Thyroid gland (tissue), 4 donors: ENCODE results near the gene NMRK2. TPM values are rescaled to one million over a fixed set of nuclear protein-coding genes. Genes with fewer than 3 reads are reported as not detected.

ENCODE experiments used
- DNase-seq, 2 donors: peaks; one replicate each; pipeline ENCODE4 v3.0.0-alpha.2; 2019
- H3K27ac ChIP-seq, 3 donors: fragments of 200-600 bp; sonication (generic); 1 replicate in 2 of 3; 2 replicates in 1 of 3; pipeline ENCODE4 v1.5.1; 2016 to 2019; ENCODE audit warnings: mild to moderate bottlenecking in 1 of 3, moderate library complexity in 1 of 3
- H3K27me3 ChIP-seq: fragments of 200-600 bp; sonication (generic); one replicate; pipeline ENCODE4 v1.5.1; 2019
- H3K36me3 ChIP-seq, 2 donors: fragments of 200-600 bp; sonication (generic); one replicate each; pipeline ENCODE4 v1.5.1; 2016 to 2019
- H3K4me1 ChIP-seq, 2 donors: fragments of 200-600 bp; sonication (generic); one replicate each; pipeline ENCODE4 v1.5.1; 2017 to 2019
- H3K4me3 ChIP-seq, 3 donors: fragments of 200-600 bp; sonication (generic); replicated peaks in 1 of 3; 1 replicate in 2 of 3; 2 replicates in 1 of 3; pipeline ENCODE4 v1.5.1; 2016; ENCODE audit warnings: mild to moderate bottlenecking in 1 of 3
- H3K9me3 ChIP-seq: fragments of 200-600 bp; sonication (generic); one replicate; pipeline ENCODE4 v1.5.1; 2017
- POLR2A ChIP-seq, 2 donors: fragments of 450-650 bp; IDR thresholded peaks; one replicate each; pipeline ENCODE4 v1.6.1; 2017; ENCODE audit warnings: antibody characterized with exemption in 2 of 2, mild to moderate bottlenecking in 2 of 2, moderate library complexity in 1 of 2
- WGBS, 2 donors: methylation state at CpG; one replicate each; pipeline ENCODE4 v1.1.5; 2017; 5-methylcytosine and 5-hydroxymethylcytosine counted together
- intact Hi-C: fragments of 100-400 bp; cut with DNase I; formaldehyde crosslinking; loops from one replicate; pipeline ENCODE4 v1.15.1; 2023
- total RNA-seq, 4 donors: library from RNA; depleted of rRNA; stranded (reverse); fragments of >200 nt; gene quantifications; one replicate each; pipeline ENCODE4 v1.2.3, GENCODE V29; 2016
- TF ChIP-seq, protein P1 (sequence below), 6 experiments: fragments of 200-600 bp in 3 of 6; fragments of 450-650 bp in 3 of 6; sonication (generic) in 3 of 6; IDR thresholded peaks; one replicate each; pipeline ENCODE4 v1.5.1; 2016 to 2019; ENCODE audit warnings: antibody characterized with exemption in 6 of 6, mild to moderate bottlenecking in 2 of 6, inconsistent platforms in 1 of 6, moderate library complexity in 1 of 6

Gene NMRK2
- total RNA-seq, 4 donors from 2014 or later, result not detected

DNA sequence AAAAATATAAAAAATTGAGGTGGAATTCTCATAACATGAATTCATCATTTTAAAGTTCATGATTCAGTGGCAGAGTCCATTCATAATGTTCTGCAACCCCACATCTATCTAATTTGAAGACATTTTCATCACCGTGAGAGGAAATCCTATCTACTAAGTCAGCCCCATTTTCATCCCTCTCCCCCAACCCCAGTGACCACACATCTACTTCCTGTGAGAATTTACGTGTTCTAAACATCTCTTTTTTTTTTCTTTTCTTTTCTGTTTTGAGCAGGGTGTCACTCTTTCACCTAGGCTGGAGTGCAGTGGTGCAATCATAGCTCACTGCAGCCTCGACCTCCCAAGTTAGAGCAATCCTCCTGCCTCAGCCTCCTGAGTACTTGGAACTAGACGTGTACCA is 34.9 kb upstream of the NMRK2 start:
- Histone ChIP-seq H3K36me3 (no peaks in the 10 kb centered on the region), H3K4me1 (no peaks in the 10 kb centered on the region), H3K9me3 (no peaks in the 10 kb centered on the region), H3K4me3 (no peak overlapping the region), H3K27ac (no peak overlapping the region), H3K27me3 (no peaks in the 10 kb centered on the region)
- no peak for DNase-seq
- intact Hi-C loops, result no loop called here
- 75 to 84% methylated on average over 4 of the region's 4 CpGs for WGBS, 2 donors
- TF ChIP-seq, protein P1, sequence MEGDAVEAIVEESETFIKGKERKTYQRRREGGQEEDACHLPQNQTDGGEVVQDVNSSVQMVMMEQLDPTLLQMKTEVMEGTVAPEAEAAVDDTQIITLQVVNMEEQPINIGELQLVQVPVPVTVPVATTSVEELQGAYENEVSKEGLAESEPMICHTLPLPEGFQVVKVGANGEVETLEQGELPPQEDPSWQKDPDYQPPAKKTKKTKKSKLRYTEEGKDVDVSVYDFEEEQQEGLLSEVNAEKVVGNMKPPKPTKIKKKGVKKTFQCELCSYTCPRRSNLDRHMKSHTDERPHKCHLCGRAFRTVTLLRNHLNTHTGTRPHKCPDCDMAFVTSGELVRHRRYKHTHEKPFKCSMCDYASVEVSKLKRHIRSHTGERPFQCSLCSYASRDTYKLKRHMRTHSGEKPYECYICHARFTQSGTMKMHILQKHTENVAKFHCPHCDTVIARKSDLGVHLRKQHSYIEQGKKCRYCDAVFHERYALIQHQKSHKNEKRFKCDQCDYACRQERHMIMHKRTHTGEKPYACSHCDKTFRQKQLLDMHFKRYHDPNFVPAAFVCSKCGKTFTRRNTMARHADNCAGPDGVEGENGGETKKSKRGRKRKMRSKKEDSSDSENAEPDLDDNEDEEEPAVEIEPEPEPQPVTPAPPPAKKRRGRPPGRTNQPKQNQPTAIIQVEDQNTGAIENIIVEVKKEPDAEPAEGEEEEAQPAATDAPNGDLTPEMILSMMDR (IDR thresholded peaks at IDR 0.05), result no peak
- no peak for TF ChIP-seq POLR2A (IDR thresholded peaks at IDR 0.05)

DNA sequence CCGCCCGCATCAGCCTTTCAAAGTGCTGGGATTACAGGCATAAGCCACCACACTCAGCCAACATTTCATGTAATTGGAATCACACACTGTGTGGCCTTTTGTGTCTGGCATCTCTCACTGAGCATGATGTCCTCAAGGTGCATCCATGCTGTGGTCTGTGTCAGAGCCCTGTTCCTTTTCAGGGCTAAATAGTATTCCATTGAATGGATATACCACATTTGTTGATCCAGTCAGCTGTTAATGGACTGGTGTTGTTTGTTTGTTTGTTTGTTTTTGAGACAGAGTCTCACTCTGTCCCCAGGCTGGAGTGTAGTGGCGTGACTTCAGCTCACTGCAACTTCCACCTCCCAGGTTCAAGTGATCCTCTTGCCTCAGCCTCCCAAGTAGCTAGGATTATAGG is 34.4 kb upstream of the NMRK2 start:
- 89 to 96% methylated on average over 3 of the region's 3 CpGs for WGBS, 2 donors
- TF ChIP-seq, protein P1 (IDR thresholded peaks at IDR 0.05), result no peak
- TF ChIP-seq POLR2A (IDR thresholded peaks at IDR 0.05), result no peak
- no peak overlapping the region for H3K27ac ChIP-seq

DNA sequence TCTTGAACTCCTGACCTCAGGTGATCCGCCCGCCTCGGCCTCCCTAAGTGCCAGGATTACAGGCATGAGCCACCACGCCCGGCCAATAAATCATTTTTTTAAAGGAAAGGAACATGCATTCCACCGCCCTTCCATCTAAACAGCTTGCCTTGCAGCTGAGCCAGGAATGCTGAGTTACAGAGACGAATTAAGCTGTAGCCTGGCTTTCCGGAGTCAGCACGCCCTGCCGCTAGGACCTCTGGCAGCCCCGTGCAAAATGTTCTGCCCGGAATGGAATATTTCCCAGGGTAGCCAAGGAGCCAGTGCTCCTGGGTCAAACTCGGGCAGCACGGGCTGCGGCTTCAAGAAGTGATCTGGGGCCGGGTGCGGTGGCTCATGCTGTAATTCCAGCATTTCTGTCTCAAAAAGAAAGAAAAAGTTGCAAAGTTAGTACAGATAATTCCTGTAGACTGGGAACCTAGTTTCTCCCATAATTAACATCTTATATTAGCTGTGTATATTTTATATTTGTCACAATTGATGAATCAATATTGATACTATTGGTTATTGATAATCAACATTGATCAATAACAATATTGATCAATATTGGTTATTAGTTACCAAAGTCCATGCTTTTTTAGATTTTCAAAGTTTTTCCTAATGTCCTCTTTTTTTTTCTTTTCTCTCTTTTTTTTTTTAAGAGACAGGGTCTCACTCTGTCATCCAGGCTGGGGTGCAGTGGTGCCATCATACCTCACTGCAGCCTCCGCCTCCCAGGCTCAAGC is 33.2 kb upstream of the NMRK2 start:
- intact Hi-C loops, result no loop called here
- no peaks in the 10 kb centered on the region for H3K36me3 ChIP-seq
- DNase-seq, result no peak
- 65 to 72% methylated on average over 18 of the region's 18 CpGs for WGBS, 2 donors
- H3K27ac ChIP-seq, result no peak overlapping the region
- H3K27me3 ChIP-seq, result no peaks in the 10 kb centered on the region
- no peaks in the 10 kb centered on the region for H3K9me3 ChIP-seq
- H3K4me1 ChIP-seq, result no peaks in the 10 kb centered on the region
- TF ChIP-seq, protein P1 (IDR thresholded peaks at IDR 0.05), result no peak
- no peak overlapping the region for H3K4me3 ChIP-seq

More for the DNA sequence above, 34.4 kb upstream of the NMRK2 start:
- Histone ChIP-seq H3K4me1 (no peaks in the 10 kb centered on the region), H3K9me3 (no peaks in the 10 kb centered on the region), H3K36me3 (no peaks in the 10 kb centered on the region), H3K4me3 (no peak overlapping the region), H3K27me3 (no peaks in the 10 kb centered on the region)
- DNase-seq, result no peak
- intact Hi-C loops, result no loop called here

DNA sequence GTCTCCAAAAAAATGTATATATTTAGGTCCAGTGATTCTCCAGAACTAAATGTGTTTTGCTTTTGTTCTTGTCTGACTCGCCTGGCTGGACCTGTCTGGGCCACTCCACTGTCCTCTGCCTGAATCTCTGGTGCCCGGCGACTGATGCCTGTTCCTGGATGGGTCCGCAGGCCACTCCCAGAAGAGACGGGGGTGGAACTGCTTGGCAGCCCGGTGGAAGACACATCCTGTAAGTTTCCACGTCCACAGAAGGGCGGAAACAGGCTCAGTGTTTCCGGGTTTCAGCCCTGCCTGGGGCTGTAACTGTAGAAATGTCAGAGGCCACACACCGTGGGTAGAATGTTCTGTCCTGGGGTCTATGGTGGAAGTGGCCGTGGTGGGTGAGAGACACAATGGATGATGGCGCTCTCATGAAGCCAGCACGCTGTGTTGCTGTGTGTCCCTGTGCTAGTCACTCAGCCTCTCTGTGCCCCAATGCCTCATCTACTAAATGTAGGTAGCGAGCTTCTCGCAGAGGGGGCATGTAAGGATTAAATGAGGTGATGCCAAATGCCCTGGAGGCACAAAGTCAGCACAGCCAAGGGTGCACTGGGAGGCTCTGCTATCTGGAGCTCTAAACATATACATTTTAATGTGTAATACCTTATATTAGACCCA is 30.4 kb upstream of the NMRK2 start:
- H3K9me3 ChIP-seq, result no peaks in the 10 kb centered on the region
- H3K4me1 ChIP-seq, result no peaks in the 10 kb centered on the region
- TF ChIP-seq, protein P1 (IDR thresholded peaks at IDR 0.05), result no peak
- no peak for TF ChIP-seq POLR2A (IDR thresholded peaks at IDR 0.05)
- H3K27me3 ChIP-seq, result no peaks in the 10 kb centered on the region
- H3K27ac ChIP-seq, result no peak overlapping the region
- H3K4me3 ChIP-seq, result no peak overlapping the region
- WGBS, 2 donors, result 74 to 95% methylated on average over 6 to 14 of the region's 15 CpGs
- DNase-seq, result no peak
- intact Hi-C loops, result no loop called here
- H3K36me3 ChIP-seq, result no peaks in the 10 kb centered on the region

DNA sequence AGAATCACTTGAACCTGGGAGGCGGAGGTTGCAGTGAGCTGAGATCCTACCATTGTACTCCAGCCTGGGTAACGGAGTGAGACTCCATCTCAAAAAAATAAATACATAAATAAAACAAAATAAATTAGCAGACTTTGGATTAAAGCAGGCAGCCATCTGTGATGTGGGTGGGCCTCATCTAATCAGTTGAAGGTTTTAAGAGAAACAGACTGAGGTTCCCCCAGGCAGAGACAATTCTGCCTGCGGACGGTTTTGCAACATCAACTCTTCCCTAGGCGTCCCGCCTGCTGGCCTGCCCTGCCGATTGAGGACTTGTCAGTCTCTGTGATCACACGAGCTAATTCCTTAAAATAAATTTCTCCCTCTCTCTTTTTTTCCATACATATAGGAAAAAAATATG is 28.6 kb upstream of the NMRK2 start:
- no peaks in the 10 kb centered on the region for H3K9me3 ChIP-seq
- H3K4me1 ChIP-seq, result no peaks in the 10 kb centered on the region
- no peak overlapping the region for H3K27ac ChIP-seq
- intact Hi-C loops, result no loop called here
- TF ChIP-seq, protein P1 (IDR thresholded peaks at IDR 0.05), result no peak
- TF ChIP-seq POLR2A (IDR thresholded peaks at IDR 0.05), result no peak
- DNase-seq, result no peak
- no peaks in the 10 kb centered on the region for H3K27me3 ChIP-seq
- WGBS, 2 donors, result 90 to 93% methylated on average over 8 of the region's 8 CpGs
- no peak overlapping the region for H3K4me3 ChIP-seq
- no peaks in the 10 kb centered on the region for H3K36me3 ChIP-seq
